Gastroesophageal sphincter (tissue), 3 donors: Measurements from ENCODE around the gene DOCK2.

ENCODE experiments used
- CTCF ChIP-seq, 4 experiments: fragments of 200-600 bp in 2 of 4; fragments of 450-650 bp in 2 of 4; sonication (generic) in 1 of 4; IDR thresholded peaks; one replicate each; pipeline ENCODE4 v1.5.1; 2017 to 2019; ENCODE audit warnings: antibody characterized with exemption in 4 of 4, mild to moderate bottlenecking in 2 of 4, moderate library complexity in 2 of 4
- POLR2A ChIP-seq, 2 donors: fragments of 450-650 bp; IDR thresholded peaks; one replicate each; pipeline ENCODE4 v1.6.1; 2017; ENCODE audit warnings: antibody characterized with exemption in 2 of 2, mild to moderate bottlenecking in 2 of 2, moderate library complexity in 1 of 2

GRCh38 chr5:169913479-169913878, 276.4 kb downstream of the DOCK2 start:
- TF ChIP-seq POLR2A (IDR thresholded peaks at IDR 0.05) (no peak), CTCF (IDR thresholded peaks at IDR 0.05) (no peak)
